Measurements from ENCODE around the gene PACRG.

DNA sequence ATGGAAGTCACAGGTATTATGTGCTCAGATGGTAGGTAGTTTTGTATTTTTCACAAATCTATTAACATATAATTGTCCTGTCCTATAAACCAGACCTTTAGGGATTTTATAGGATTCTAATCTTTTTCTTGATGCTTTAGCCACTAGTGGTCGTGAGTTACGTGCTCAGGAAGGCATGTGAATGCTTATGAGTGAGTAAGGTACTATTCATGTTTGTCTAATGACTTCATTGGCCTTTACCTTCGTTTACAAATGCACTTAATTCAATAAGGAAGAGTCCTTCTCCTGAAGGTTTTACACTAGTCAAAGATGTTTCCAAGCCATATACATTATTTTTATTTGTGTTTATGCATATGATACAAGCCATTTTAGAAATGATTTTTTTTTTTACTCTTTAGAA, 23.0 kb downstream of the PACRG start:
- TF ChIP-seq, protein P1, sequence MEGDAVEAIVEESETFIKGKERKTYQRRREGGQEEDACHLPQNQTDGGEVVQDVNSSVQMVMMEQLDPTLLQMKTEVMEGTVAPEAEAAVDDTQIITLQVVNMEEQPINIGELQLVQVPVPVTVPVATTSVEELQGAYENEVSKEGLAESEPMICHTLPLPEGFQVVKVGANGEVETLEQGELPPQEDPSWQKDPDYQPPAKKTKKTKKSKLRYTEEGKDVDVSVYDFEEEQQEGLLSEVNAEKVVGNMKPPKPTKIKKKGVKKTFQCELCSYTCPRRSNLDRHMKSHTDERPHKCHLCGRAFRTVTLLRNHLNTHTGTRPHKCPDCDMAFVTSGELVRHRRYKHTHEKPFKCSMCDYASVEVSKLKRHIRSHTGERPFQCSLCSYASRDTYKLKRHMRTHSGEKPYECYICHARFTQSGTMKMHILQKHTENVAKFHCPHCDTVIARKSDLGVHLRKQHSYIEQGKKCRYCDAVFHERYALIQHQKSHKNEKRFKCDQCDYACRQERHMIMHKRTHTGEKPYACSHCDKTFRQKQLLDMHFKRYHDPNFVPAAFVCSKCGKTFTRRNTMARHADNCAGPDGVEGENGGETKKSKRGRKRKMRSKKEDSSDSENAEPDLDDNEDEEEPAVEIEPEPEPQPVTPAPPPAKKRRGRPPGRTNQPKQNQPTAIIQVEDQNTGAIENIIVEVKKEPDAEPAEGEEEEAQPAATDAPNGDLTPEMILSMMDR (IDR thresholded peaks at IDR 0.05): no peak
- TF ChIP-seq POLR2A (IDR thresholded peaks at IDR 0.05): no peak
